ENCODE results near the gene FGF16.

FGF16 gene

GRCh38 chrX:77433001-77433400, 14.2 kb upstream of the FGF16 start:
- TF ChIP-seq MAX (IDR thresholded peaks at IDR 0.05; ENCODE audit: low read depth, low read length) (no peak), POLR2A (IDR thresholded peaks at IDR 0.05; ENCODE audit: extremely low read depth, insufficient read length) (no peak), CTCF (IDR thresholded peaks at IDR 0.05; ENCODE audit: low read depth, low read length) (no peak), MYC (IDR thresholded peaks at IDR 0.05; ENCODE audit: low read depth, low read length) (no peak)
- no peak for DNase-seq (ENCODE audit: low read depth)
- no peak overlapping the region for H3K4me3 ChIP-seq (ENCODE audit: low read depth, low read length)

- no peak overlapping the region for H3K4me3 ChIP-seq (ENCODE audit: low read depth, low read length)
- TF ChIP-seq POLR2A (IDR thresholded peaks at IDR 0.05; ENCODE audit: extremely low read depth, insufficient read length), result no peak
- TF ChIP-seq MAX (IDR thresholded peaks at IDR 0.05; ENCODE audit: low read depth, low read length), result no peak
- TF ChIP-seq CTCF (IDR thresholded peaks at IDR 0.05; ENCODE audit: low read depth, low read length), result no peak
- TF ChIP-seq MYC (IDR thresholded peaks at IDR 0.05; ENCODE audit: low read depth, low read length), result no peak
- no peak for DNase-seq (ENCODE audit: low read depth)
These were observed 12.2 kb upstream of the FGF16 start for GRCh38 chrX:77434962-77435361.

- no peak for DNase-seq (ENCODE audit: low read depth)
- TF ChIP-seq POLR2A (IDR thresholded peaks at IDR 0.05; ENCODE audit: extremely low read depth, insufficient read length), result no peak
- TF ChIP-seq MYC (IDR thresholded peaks at IDR 0.05; ENCODE audit: low read depth, low read length), result no peak
- TF ChIP-seq MAX (IDR thresholded peaks at IDR 0.05; ENCODE audit: low read depth, low read length), result no peak
- no peak for TF ChIP-seq CTCF (IDR thresholded peaks at IDR 0.05; ENCODE audit: low read depth, low read length)
- no peak overlapping the region for H3K4me3 ChIP-seq (ENCODE audit: low read depth, low read length)
These were observed 10.9 kb upstream of the FGF16 start for GRCh38 chrX:77436271-77436670.

GRCh38 chrX:77436682-77437081, 10.5 kb upstream of the FGF16 start:
- peak; percentile 9 for DNase-seq (ENCODE audit: low read depth)
- no peak for TF ChIP-seq POLR2A (IDR thresholded peaks at IDR 0.05; ENCODE audit: extremely low read depth, insufficient read length)
- TF ChIP-seq MAX (IDR thresholded peaks at IDR 0.05; ENCODE audit: low read depth, low read length), result no peak
- TF ChIP-seq CTCF (IDR thresholded peaks at IDR 0.05; ENCODE audit: low read depth, low read length), result no peak
- TF ChIP-seq MYC (IDR thresholded peaks at IDR 0.05; ENCODE audit: low read depth, low read length), result no peak
- H3K4me3 ChIP-seq (ENCODE audit: low read depth, low read length), result no peak overlapping the region

- no peak overlapping the region for H3K4me3 ChIP-seq (ENCODE audit: low read depth, low read length)
- no peak for TF ChIP-seq MYC (IDR thresholded peaks at IDR 0.05; ENCODE audit: low read depth, low read length)
- TF ChIP-seq POLR2A (IDR thresholded peaks at IDR 0.05; ENCODE audit: extremely low read depth, insufficient read length), result no peak
- no peak for TF ChIP-seq MAX (IDR thresholded peaks at IDR 0.05; ENCODE audit: low read depth, low read length)
- no peak for TF ChIP-seq CTCF (IDR thresholded peaks at IDR 0.05; ENCODE audit: low read depth, low read length)
- DNase-seq (ENCODE audit: low read depth), result no peak
These were observed 6.9 kb upstream of the FGF16 start for GRCh38 chrX:77440330-77440729.

- no peak for DNase-seq (ENCODE audit: low read depth)
- TF ChIP-seq CTCF (IDR thresholded peaks at IDR 0.05; ENCODE audit: low read depth, low read length), result no peak
- TF ChIP-seq MAX (IDR thresholded peaks at IDR 0.05; ENCODE audit: low read depth, low read length), result no peak
- no peak for TF ChIP-seq MYC (IDR thresholded peaks at IDR 0.05; ENCODE audit: low read depth, low read length)
- no peak for TF ChIP-seq POLR2A (IDR thresholded peaks at IDR 0.05; ENCODE audit: extremely low read depth, insufficient read length)
- no peak overlapping the region for H3K4me3 ChIP-seq (ENCODE audit: low read depth, low read length)
These were observed 6.2 kb upstream of the FGF16 start for GRCh38 chrX:77441033-77441432.
